OCI-LY1 (cell line): ENCODE measurements around the gene SMURF2.

Experiments used
- H2AFZ ChIP-seq: fragments of 200-600 bp; sonication (generic), shearing (Covaris generic); 2 replicates; pipeline ENCODE4 v1.6.0; 2014; ENCODE audit warnings: antibody characterized with exemption, mild to moderate bottlenecking, low read length
- H3F3A ChIP-seq: fragments of 200-600 bp; sonication (generic), shearing (Covaris generic); 2 replicates; pipeline ENCODE4 v1.6.0; 2014; ENCODE audit warnings: mild to moderate bottlenecking, antibody characterized with exemption, low read length, moderate library complexity; ENCODE audit not compliant: insufficient read depth
- H3K27ac ChIP-seq: fragments of 200-600 bp; sonication (generic); 2 replicates; pipeline ENCODE4 v1.5.1; 2014; ENCODE audit warnings: low read length, mixed run types, mild to moderate bottlenecking, low read depth; ENCODE audit not compliant: poor library complexity, severe bottlenecking
- H3K27me3 ChIP-seq: fragments of 200-600 bp; sonication (generic); 2 replicates; pipeline ENCODE4 v1.6.0; 2014; ENCODE audit warnings: antibody characterized with exemption, mild to moderate bottlenecking, low read length, moderate library complexity; ENCODE audit not compliant: insufficient read depth
- H3K36me3 ChIP-seq: fragments of 200-600 bp; sonication (generic); 2 replicates; pipeline ENCODE4 v1.6.1; 2014; ENCODE audit warnings: mild to moderate bottlenecking, antibody characterized with exemption, low read length, moderate library complexity, mixed read lengths; ENCODE audit not compliant: insufficient read depth
- H3K4me1 ChIP-seq: fragments of 200-600 bp; sonication (generic); 2 replicates; pipeline ENCODE4 v1.5.1; 2014; ENCODE audit warnings: mild to moderate bottlenecking, low read length, moderate library complexity; ENCODE audit not compliant: insufficient read depth, severe bottlenecking
- H3K4me2 ChIP-seq: fragments of 200-600 bp; sonication (generic), shearing (Covaris generic); 2 replicates; pipeline ENCODE4 v1.6.1; 2014; ENCODE audit warnings: low read length
- H3K4me3 ChIP-seq: fragments of 200-600 bp; sonication (generic); 2 replicates; pipeline ENCODE4 v1.5.1; 2014; ENCODE audit warnings: low read length, low read depth, mild to moderate bottlenecking, mixed read lengths; ENCODE audit not compliant: poor library complexity, severe bottlenecking
- H3K79me2 ChIP-seq: fragments of 200-600 bp; shearing (Covaris generic); 2 replicates; pipeline ENCODE4 v1.6.1; 2016; ENCODE audit warnings: mixed run types, low read length, mixed read lengths; ENCODE audit not compliant: insufficient read depth
- H3K9ac ChIP-seq: fragments of 200-600 bp; sonication (generic), shearing (Covaris generic); 2 replicates; pipeline ENCODE4 v1.6.1; 2014; ENCODE audit warnings: mild to moderate bottlenecking, low read length, mixed read lengths
- H3K9me2 ChIP-seq: fragments of 200-600 bp; sonication (generic), shearing (Covaris generic); 2 replicates; pipeline ENCODE4 v1.6.1; 2014; ENCODE audit warnings: low read depth, mild to moderate bottlenecking, low read length, mixed read lengths
- H3K9me3 ChIP-seq: fragments of 200-600 bp; shearing (Covaris generic); 2 replicates; pipeline ENCODE4 v1.6.1; 2014; ENCODE audit warnings: low read length, mixed read lengths
- H4K20me1 ChIP-seq: fragments of 200-600 bp; sonication (generic), shearing (Covaris generic); 2 replicates; pipeline ENCODE4 v1.6.0; 2016; ENCODE audit warnings: mild to moderate bottlenecking, low read length; ENCODE audit not compliant: insufficient read depth
- EZH2 ChIP-seq: fragments of 200-600 bp; sonication (generic), shearing (Covaris generic); IDR thresholded peaks from 2 replicates; pipeline ENCODE4 v1.8.0; 2017; ENCODE audit warnings: borderline replicate concordance, mixed run types, mild to moderate bottlenecking, antibody characterized with exemption, low read length, moderate library complexity, mixed read lengths
- TF ChIP-seq, protein P1 (sequence below): fragments of 200-600 bp; sonication (generic), shearing (Covaris generic); IDR thresholded peaks from 2 replicates; pipeline ENCODE4 v1.5.1; 2017; ENCODE audit warnings: mild to moderate bottlenecking, antibody characterized with exemption, low read length, moderate library complexity, mixed read lengths

The SMURF2 gene

DNA sequence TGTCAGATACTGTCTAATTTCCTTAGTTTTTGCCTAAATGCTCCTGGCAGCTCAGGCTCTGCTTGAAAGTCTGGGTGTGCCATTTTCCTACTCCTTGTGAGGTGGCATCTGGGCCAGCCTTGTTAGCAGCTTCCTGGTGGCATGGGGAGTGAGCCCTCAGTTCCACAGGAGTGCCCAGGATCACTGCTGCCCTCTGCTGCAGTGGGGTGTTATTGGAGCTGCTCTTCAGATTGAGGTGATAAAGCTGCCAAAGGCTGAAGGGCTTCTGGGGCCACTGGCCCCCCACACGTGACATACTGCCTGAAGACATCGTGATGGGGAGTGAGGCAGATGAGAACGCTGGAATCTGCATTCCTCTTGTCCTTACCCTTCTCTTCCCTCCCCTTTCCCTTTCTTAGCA is 127.9 kb downstream of the SMURF2 start:
- H3K36me3 ChIP-seq: peaks cover 91% of the 10 kb centered on the region
- no peaks in the 10 kb centered on the region for H3K4me1 ChIP-seq
- no peak overlapping the region for H3K9ac ChIP-seq
- H3K9me3 ChIP-seq: no peaks in the 10 kb centered on the region
- TF ChIP-seq, protein P1, sequence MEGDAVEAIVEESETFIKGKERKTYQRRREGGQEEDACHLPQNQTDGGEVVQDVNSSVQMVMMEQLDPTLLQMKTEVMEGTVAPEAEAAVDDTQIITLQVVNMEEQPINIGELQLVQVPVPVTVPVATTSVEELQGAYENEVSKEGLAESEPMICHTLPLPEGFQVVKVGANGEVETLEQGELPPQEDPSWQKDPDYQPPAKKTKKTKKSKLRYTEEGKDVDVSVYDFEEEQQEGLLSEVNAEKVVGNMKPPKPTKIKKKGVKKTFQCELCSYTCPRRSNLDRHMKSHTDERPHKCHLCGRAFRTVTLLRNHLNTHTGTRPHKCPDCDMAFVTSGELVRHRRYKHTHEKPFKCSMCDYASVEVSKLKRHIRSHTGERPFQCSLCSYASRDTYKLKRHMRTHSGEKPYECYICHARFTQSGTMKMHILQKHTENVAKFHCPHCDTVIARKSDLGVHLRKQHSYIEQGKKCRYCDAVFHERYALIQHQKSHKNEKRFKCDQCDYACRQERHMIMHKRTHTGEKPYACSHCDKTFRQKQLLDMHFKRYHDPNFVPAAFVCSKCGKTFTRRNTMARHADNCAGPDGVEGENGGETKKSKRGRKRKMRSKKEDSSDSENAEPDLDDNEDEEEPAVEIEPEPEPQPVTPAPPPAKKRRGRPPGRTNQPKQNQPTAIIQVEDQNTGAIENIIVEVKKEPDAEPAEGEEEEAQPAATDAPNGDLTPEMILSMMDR: peak; percentile 35; the same call in 1 of the 2 replicates
- no peak for TF ChIP-seq EZH2
- no peak overlapping the region for H2AFZ ChIP-seq
- H3K4me3 ChIP-seq: no peak overlapping the region
- no peaks in the 10 kb centered on the region for H3F3A ChIP-seq
- no peaks in the 10 kb centered on the region for H3K79me2 ChIP-seq
- no peak overlapping the region for H3K4me2 ChIP-seq
- no peaks in the 10 kb centered on the region for H3K27me3 ChIP-seq
- no peak overlapping the region for H3K27ac ChIP-seq
- H3K9me2 ChIP-seq: no peaks in the 10 kb centered on the region
- H4K20me1 ChIP-seq: no peaks in the 10 kb centered on the region

DNA sequence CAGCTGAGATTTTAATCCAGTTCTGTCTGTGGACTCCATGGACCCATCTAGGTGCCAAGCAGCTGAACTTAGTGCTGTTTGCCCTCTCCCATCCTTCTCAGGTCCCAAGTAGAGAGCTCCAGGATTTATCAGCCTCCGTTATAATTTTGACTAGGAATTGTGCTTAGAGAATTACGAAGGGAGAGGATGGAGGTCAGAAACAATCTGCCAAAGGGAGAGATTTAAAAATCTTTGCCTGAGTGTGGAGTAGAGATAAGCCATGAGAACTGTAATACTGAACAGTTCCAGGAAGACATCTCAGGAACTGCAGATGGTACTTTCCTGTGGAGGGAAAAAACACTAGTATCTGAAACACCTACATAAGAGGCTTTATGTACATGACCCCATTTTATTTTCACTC is 128.3 kb downstream of the SMURF2 start:
- Histone ChIP-seq H3K9ac (no peak overlapping the region), H3K4me1 (no peaks in the 10 kb centered on the region), H3K9me2 (no peaks in the 10 kb centered on the region), H3K79me2 (no peaks in the 10 kb centered on the region), H2AFZ (no peak overlapping the region), H3K4me2 (no peak overlapping the region), H3K36me3 (peaks cover 95% of the 10 kb centered on the region), H3F3A (no peaks in the 10 kb centered on the region), H3K4me3 (no peak overlapping the region), H3K27me3 (no peaks in the 10 kb centered on the region), H4K20me1 (no peaks in the 10 kb centered on the region), H3K27ac (no peak overlapping the region), H3K9me3 (no peaks in the 10 kb centered on the region)
- TF ChIP-seq EZH2: no peak

DNA sequence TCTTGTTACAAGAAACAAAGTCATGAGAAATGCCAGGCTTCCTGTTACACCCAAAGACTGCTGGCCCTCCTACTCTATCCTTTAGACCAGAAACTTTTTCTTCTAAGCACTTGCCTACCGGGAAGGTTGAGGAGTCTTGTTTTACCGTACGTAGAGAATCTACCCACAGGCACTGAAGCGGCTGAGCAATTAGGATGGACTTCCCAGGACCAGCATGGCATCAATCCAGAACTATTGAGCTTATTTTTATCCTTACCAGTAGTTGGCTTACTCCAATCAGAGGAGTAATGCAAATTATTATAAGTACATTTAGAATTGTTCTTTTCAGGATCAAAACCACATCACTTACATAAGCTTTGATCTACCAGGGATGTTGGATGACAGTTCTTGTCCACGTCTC is 129.7 kb downstream of the SMURF2 start:
- TF ChIP-seq, protein P1: no peak
- no peak for TF ChIP-seq EZH2
- Histone ChIP-seq H3K4me1 (no peaks in the 10 kb centered on the region), H3K27me3 (no peaks in the 10 kb centered on the region), H3K9me3 (no peaks in the 10 kb centered on the region), H3K9ac (no peak overlapping the region), H3K36me3 (peaks cover 96% of the 10 kb centered on the region), H3K4me2 (no peak overlapping the region), H4K20me1 (no peaks in the 10 kb centered on the region), H3K9me2 (no peaks in the 10 kb centered on the region), H3K4me3 (no peak overlapping the region), H3K79me2 (no peaks in the 10 kb centered on the region), H2AFZ (no peak overlapping the region), H3K27ac (no peak overlapping the region), H3F3A (no peaks in the 10 kb centered on the region)

DNA sequence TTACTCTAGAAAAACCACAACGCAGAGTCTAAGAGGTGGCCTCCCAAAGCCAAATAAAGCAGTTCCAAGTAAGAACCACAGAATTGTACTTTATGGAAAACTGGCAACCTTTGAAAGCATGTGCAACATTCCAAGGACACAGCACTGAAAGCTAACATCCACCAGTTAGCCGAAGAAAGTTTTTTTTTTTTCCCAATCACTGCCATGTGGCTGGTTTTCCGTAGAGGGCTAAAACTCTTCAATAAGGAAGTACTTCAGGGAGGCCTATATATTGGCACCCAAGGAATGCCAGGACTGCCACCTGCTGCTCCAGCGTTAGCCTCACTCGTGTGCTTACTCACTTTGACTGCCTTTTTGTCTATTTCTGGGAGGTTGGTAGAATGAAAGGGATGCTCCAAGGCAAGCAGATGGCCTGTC is 130.1 kb downstream of the SMURF2 start:
- Histone ChIP-seq H3K9me3 (no peaks in the 10 kb centered on the region), H2AFZ (no peak overlapping the region), H3K27me3 (no peaks in the 10 kb centered on the region), H3F3A (no peaks in the 10 kb centered on the region), H4K20me1 (no peaks in the 10 kb centered on the region), H3K9me2 (no peaks in the 10 kb centered on the region), H3K27ac (no peak overlapping the region), H3K9ac (no peak overlapping the region), H3K4me3 (no peak overlapping the region), H3K79me2 (no peaks in the 10 kb centered on the region), H3K36me3 (peaks cover 93% of the 10 kb centered on the region), H3K4me2 (no peak overlapping the region), H3K4me1 (no peaks in the 10 kb centered on the region)
- TF ChIP-seq, protein P1: no peak
- TF ChIP-seq EZH2: no peak
